ENCODE measurements around the gene CRTC2. TPM values are rescaled to one million over a fixed set of nuclear protein-coding genes. Genes with fewer than 3 reads are reported as not detected.

CRTC2 gene
- total and polyA plus RNA-seq, 2 of the 4 experiments (the other 2 are of a cell fraction) = 2.7 to 20.1 TPM

- peak overlapping the region; percentile 70 for H4K91ac ChIP-seq (ENCODE audit: insufficient read depth, low read depth, low read length)
- BruUV-seq (replicated peaks) = no TSS peak
- peaks cover 15 to 55% of the 10 kb centered on the region in 2 experiments for H3K79me1 ChIP-seq (ENCODE audit: low read depth in 1 of 2, low read length in 2 of 2)
- peak overlapping the region; percentile 87 for H3K4ac ChIP-seq (ENCODE audit: low read depth, low read length)
- POLR2A ChIA-PET (ENCODE audit: unreplicated experiment) = interaction anchor here (0.6 to 1.2 kb wide), 2 partner anchors 12 to 40 kb away, joined by 3 read pairs; partner anchors contain the start of gene CRTC2
- H3K36me3 ChIP-seq (ENCODE audit: control insufficient read depth, insufficient read depth, low read length) = peaks cover 35% of the 10 kb centered on the region
- peak overlapping the region; percentile 93 for H2BK5ac ChIP-seq (ENCODE audit: low read depth, low read length, poor library complexity, severe bottlenecking)
- no peak overlapping the region; the same call in 2 of the 3 replicates for H2BK15ac ChIP-seq (ENCODE audit: low read depth, low read length)
- peak overlapping the region; percentile 99 for H2AK9ac ChIP-seq (replicated peaks; ENCODE audit: low read depth, low read length, poor library complexity)
- peak overlapping the region; percentile 97 for H3K27ac ChIP-seq (ENCODE audit: insufficient read depth, low read length)
- intact Hi-C loops (cut with micrococcal nuclease) (loop anchor here (1.0 kb wide), 2 partner anchors 125 to 149 kb away; no protein-coding TSS in a partner anchor), in situ Hi-C loops (cut with MboI; ENCODE audit: low sequenced_read_pairs) (loop anchor here (5.0 kb wide), 1 partner anchor 149 kb away; no protein-coding TSS in a partner anchor), dilution Hi-C loops (cut with HindIII; ENCODE audit: low sequenced_read_pairs, unreplicated experiment) (no loop called here)
- peak; percentile 56 for DNase-seq
- peak overlapping the region; percentile 81; the same call in 1 of the 2 replicates for H3K56ac ChIP-seq (ENCODE audit: extremely low read depth, insufficient read depth, low read length)
- peak; percentile 75 for ATAC-seq (ENCODE audit: low read depth)
- peak overlapping the region; percentile 98 for H3K4me3 ChIP-seq (ENCODE audit: insufficient read depth, low read depth, low read length)
- peak overlapping the region; percentile 97 for H2AFZ ChIP-seq (replicated peaks; ENCODE audit: low read length, poor library complexity)
- H3K14ac ChIP-seq (replicated peaks; ENCODE audit: low read depth, low read length) = peak overlapping the region; percentile 96
- H2BK20ac ChIP-seq (ENCODE audit: low read depth, low read length) = 0 out of 2 replicates have a peak overlapping the region, but pooled peaks have one; percentile 25
- WGBS, 2 experiments (ENCODE audit: extremely low coverage in 2 of 2, insufficient read length in 1 of 2) = 0% methylated on average over 14 of the region's 95 CpGs; no CpG with 5 or more reads in 1 of the 2 experiments
- peak overlapping the region; percentile 52; the same call in 1 of the 2 replicates for H2BK120ac ChIP-seq (ENCODE audit: low read depth, low read length)
- H3K23ac ChIP-seq (ENCODE audit: low read depth, low read length) = peak overlapping the region; percentile 58
- H3K27me3 ChIP-seq (ENCODE audit: control insufficient read depth, insufficient read depth, low read length) = no peaks in the 10 kb centered on the region
- peak overlapping the region; percentile 86 for H4K5ac ChIP-seq (ENCODE audit: low read depth, low read length)
- peak overlapping the region; percentile 85 for H3K18ac ChIP-seq (ENCODE audit: low read depth, low read length)
- H3K9me1 ChIP-seq (ENCODE audit: insufficient read depth, low read length) = peaks cover 18% of the 10 kb centered on the region; the same call in 1 of the 2 replicates
- CTCF ChIA-PET = interaction anchor here (0.5 to 1.3 kb wide), 5 partner anchors 11 to 64 kb away, joined by 3 to 10 read pairs (median 4); partner anchors contain the start of genes RAB13 and SLC39A1
- peak overlapping the region; percentile 100 for H3K4me2 ChIP-seq (ENCODE audit: low read depth, low read length)
- peak overlapping the region; percentile 98 for H3K9ac ChIP-seq (ENCODE audit: low read depth, low read length)
- H3K4me1 ChIP-seq (ENCODE audit: control insufficient read depth, insufficient read depth, low read length) = peaks cover 9% of the 10 kb centered on the region
- H4K20me1 ChIP-seq (ENCODE audit: insufficient read depth, low read length) = peaks cover 11% of the 10 kb centered on the region
- TF ChIP-seq CHD1 (IDR thresholded peaks at IDR 0.05; ENCODE audit: low read depth, low read length) (0 out of 2 replicates have a peak, but pooled peaks have one; percentile 20), BHLHE40 (IDR thresholded peaks at IDR 0.05; ENCODE audit: low read depth, low read length) (peak; percentile 74), USF2 (IDR thresholded peaks at IDR 0.05; ENCODE audit: low read depth, low read length) (peak; percentile 82), POLR2A (IDR thresholded peaks at IDR 0.05; ENCODE audit: low read depth, low read length) (no peak), MAZ (IDR thresholded peaks at IDR 0.05; ENCODE audit: borderline replicate concordance, low read depth, low read length) (peak; percentile 71), MXI1 (IDR thresholded peaks at IDR 0.05; ENCODE audit: borderline replicate concordance, low read depth, low read length) (peak; percentile 66; the same call in 1 of the 2 replicates), RAD21 (IDR thresholded peaks at IDR 0.05; ENCODE audit: low read length) (no peak)
- TF ChIP-seq, protein P1, sequence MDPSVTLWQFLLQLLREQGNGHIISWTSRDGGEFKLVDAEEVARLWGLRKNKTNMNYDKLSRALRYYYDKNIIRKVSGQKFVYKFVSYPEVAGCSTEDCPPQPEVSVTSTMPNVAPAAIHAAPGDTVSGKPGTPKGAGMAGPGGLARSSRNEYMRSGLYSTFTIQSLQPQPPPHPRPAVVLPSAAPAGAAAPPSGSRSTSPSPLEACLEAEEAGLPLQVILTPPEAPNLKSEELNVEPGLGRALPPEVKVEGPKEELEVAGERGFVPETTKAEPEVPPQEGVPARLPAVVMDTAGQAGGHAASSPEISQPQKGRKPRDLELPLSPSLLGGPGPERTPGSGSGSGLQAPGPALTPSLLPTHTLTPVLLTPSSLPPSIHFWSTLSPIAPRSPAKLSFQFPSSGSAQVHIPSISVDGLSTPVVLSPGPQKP (IDR thresholded peaks at IDR 0.05; ENCODE audit: borderline replicate concordance, low read depth, low read length) = no peak
- TF ChIP-seq, protein P2, sequence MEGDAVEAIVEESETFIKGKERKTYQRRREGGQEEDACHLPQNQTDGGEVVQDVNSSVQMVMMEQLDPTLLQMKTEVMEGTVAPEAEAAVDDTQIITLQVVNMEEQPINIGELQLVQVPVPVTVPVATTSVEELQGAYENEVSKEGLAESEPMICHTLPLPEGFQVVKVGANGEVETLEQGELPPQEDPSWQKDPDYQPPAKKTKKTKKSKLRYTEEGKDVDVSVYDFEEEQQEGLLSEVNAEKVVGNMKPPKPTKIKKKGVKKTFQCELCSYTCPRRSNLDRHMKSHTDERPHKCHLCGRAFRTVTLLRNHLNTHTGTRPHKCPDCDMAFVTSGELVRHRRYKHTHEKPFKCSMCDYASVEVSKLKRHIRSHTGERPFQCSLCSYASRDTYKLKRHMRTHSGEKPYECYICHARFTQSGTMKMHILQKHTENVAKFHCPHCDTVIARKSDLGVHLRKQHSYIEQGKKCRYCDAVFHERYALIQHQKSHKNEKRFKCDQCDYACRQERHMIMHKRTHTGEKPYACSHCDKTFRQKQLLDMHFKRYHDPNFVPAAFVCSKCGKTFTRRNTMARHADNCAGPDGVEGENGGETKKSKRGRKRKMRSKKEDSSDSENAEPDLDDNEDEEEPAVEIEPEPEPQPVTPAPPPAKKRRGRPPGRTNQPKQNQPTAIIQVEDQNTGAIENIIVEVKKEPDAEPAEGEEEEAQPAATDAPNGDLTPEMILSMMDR (conservative IDR thresholded peaks at IDR 0.05; ENCODE audit: low read depth, low read length) = no peak
- peak overlapping the region; percentile 90 to 91 for H4K8ac ChIP-seq (ENCODE audit: low read depth in 2 of 2, low read length in 2 of 2)
- no peaks in the 10 kb centered on the region for H3K9me3 ChIP-seq (ENCODE audit: control insufficient read depth, insufficient read depth, low read length)
- peak overlapping the region; percentile 96 for H2AK5ac ChIP-seq (ENCODE audit: low read depth, low read length)
Observed at GRCh38 chr1:153945795-153946621, 12.4 kb downstream of the CRTC2 start.

All from IMR-90 (cell line).